HG02884 (cell line): Measurements from ENCODE around the gene ST3GAL5.
"Not testable (repeated sequence)": the region's sequence is repeated elsewhere in the genome, so short reads cannot be mapped to it uniquely, and the experiment has no call there.

ENCODE experiments used
- ATAC-seq: cut with Tn5 transposase; IDR thresholded peaks from one replicate; pipeline ENCODE4 v1.9.1; 2021; ENCODE audit warnings: mild to moderate bottlenecking, moderate library complexity; ENCODE audit not compliant: unreplicated experiment

The ST3GAL5 gene

DNA sequence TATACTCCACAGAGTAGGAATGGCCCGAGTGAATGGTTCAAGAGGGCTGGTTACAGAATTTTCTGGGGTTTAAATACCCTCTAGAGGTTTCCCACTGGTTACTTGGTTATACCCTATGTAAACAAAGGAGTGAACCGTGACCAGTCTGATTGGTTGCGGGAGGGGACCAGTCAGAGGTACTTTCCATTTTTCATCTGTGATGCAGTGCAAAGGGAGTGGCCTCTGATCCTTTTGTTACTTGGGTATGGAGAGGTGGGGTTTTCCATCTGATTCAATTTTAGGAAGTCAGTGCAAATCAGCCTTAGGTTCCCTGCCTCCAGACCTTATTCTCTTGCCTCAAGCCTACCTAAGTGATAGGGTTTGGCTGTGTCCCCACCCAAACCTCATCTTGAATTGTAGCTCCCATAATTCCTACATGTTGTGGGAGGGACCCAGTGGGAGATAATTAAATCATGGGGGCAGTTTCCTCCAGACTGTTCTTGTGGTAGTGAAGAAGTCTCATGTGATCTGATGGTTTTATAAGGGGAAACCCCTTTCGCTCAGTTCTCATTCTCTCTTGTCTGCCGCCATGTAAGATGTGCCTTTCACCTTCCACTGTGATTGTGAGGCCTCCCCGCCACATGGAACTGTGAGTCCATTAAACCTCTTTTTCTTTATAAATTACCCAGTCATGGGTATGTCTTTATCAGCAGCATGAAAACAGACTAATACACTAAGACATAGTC is 5.9 kb upstream of the ST3GAL5 start:
- ATAC-seq = not testable (repeated sequence)

DNA sequence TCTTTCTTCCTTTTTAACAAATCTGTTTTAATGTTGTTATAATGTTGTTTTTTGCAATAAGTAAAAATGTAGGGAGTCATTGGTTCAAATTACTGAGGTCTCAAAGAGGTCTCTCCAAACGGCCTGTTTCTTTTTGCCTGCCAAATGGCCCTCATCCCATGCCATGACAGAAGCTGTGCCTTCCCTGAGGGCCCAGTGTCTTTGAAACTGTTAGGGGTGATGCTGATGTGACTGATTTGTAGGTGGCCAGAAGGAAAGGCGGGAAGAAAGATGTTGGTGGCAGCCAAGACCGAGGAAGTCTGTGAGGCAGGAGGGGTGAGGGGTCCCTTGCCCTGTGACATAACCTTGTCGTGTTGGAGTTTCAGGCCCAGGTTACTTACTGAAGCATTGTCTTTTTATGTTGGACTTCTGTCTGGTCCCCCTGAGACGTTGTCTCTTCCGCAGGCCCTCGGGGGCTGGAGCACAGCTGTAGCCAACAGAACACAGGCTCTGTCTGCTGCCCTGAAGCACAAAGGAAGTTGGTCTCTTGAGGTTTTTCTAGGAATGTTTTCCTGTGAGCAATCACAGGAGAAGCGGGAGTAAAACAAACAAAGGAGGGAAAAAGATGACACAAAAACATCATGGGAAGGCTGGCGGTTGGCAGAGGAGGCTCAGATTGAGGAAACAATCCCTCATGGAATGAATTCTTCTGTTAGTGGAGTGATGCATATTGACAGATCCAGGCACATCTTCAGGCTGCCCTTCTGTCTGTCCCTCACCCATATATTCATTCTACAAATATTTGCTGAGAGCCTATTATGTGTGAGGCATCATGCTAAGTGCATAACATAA is 4.9 kb upstream of the ST3GAL5 start:
- no peak for ATAC-seq

DNA sequence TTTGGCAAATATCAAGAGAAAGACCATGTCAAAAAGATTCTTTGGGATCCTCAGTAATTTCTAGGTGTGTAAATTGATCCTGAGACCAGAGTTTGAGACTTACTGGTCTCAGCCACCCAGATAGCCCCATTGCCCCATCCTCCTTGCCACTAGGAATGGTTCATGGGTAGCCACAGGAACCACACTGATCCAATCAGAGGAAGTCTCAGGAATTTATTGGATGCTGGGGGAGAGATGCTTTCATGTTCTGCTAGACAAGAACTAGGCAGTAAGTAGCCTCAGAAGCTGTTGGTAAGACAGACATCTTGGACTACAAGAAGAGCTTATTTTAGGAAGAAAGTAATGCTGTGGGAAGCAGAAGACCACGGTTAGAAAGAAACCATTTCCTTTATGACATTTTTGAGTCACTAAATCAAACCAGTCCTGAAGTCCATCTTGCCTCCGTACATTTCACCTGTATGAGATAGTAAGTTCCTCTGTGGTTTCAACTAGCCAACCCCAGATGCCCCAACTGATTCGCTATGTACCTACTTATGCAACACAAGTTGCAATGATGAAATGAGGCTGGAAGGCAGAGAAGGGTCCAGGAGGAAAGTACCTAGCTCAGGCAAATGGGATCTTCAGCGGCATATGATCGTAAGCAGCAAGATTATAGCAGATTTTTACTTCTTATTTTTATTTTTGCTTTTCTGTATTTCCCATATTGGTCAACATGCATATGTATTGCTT is 3.6 kb upstream of the ST3GAL5 start:
- ATAC-seq = no peak

DNA sequence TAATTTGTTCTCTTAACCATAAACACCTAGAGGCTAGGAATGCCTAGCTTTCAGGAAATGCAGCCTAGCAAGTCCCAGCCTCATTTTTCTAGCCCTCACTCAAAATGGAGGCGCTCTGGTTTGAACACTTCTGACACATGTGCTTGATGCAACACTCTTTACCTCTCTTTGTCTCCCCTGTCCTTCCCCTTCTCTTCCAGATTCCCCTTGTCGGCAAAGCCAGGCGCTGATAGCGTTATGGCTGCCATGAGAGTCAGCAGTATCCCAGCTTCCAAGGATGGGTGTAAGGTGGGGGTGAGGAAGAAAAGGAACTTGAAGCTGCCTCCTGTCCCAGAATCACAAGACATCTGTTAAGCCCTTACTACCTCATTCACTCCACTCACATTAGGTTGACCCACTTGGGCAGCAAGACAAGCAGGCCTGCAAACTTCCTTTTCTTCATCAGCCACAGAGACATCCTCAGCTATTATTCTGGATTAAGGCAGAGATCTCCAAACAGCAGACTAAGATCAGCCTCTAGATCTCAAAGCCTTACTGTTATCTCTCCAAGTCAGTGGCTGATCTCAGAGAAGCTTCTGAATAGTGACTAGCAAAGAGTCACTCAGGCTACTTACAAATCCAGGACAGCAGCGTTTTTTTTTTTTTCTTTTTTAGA is 1.9 kb upstream of the ST3GAL5 start:
- no peak for ATAC-seq

DNA sequence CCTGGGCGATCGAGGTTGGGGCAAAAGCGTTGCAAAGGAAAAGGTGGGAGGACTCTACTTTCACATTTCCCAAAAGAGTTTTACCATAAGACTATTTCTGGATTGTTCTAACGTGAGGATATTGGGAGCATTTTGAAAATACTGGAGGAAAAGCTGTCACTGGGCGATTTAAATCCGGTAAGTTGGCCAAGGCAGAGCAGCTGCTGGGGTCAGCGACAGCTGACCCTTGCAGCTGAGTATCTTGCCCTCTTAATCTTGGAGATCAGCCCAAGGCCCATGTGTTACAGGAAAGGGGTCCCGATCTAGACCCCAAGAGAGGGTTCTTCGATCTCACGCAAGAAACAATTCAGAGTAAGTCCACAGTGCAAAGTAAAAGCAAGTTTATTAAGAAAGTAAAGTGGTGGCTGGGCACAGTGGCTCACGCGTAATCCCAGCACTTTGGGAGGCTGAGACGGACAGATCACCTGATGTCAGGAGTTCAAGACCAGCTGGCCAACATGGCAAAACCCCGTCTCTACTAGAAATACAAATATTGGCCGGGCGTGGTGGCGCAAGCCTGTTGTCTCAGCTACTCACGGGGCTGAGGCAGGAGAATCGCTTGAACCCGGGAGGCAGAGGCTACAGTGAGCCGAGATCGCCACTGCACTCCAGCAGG is 964 bp upstream of the ST3GAL5 start:
- no peak for ATAC-seq

DNA sequence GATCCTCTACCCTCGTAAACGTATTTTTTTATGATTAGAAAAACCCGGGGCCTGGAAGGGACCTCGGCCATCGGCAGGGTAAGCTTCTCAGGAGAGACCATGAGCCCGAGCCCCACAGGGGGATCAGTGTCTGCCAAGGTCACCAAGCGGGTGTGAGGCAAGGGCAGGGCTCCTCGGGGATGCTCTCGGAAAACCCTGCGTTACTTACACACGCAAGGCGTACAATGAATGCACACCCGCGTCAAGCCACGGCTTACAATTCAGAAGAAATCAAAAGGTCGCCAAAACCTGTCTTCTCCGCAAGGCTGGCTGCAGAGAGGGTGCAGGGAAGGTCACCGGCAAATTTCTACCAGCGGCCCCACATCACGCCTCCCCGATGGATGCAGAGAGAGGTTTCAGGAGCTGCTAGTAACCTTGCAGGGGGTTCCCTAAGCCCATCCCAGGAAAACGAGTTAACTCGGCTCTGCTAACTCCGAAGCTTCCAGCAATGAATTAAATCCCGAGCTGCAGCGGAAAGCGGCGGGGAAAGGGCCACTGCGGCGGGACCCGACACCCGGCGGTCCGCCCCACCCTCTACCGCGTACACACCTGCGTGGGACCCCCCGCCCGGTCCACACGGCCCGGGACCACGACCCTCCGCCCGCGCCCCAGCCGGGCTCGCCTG is 638 bp downstream of the ST3GAL5 start:
- ATAC-seq = no peak

DNA sequence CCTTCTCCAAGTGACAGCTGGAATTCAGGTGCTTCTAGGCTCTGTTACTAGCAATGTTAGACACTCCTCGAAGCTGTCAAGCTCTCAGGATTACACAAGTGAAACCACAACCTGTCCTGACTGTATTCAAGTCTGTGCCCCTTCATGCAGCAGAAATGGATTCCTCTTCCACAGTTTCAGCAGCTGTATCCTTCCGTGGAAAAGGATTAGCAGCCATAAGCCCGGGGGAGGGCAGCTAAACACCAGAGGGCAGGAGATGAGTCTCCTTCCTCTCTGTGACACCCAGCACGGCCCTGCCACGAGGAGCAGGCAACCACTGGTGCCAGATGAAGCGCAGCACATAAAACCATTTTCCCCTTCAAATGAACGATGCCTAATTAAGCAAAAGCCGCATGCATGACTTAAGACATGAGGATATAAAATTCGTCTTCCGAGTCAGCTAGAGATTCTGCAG is 1.2 kb downstream of the ST3GAL5 start:
- no peak for ATAC-seq

DNA sequence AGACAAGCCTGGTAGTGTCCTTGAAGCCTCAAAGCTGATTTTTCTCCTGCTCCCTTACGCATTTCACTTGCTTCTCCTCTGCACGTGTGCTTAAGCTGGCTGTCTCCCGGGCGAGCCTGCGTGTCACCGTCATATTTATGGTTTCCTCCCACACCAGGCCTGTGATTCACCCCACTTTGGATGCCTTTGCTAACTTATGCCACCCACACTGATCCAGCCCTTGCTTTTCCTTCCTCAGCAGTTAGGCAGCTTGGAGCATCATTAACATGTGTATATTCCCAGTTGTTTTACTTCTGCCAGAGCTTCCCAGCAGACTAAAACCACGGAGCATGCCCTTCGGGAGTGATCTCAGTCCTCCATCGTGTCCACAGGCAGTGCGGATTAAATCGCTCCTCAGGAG is 2.2 kb downstream of the ST3GAL5 start:
- ATAC-seq = no peak

DNA sequence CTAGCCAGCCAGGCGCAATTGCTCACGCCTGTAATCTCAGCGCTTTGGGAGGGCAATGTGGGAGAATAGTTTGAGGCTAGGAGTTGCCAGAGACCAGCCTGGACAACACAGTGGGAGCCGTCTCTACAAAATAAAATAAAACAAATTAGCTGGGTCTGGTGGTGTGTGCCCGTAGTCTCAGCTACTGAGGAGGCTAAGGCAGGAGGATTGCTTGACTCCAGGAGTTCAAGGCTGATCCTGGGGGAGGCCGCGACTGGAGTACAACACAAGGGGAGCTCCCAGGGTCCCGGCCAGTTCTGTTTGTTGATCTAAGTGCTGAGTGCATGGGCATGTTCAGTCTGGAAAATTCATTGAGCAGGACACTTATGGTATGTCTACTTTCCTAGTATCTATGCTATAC is 2.6 kb downstream of the ST3GAL5 start:
- ATAC-seq = no peak

DNA sequence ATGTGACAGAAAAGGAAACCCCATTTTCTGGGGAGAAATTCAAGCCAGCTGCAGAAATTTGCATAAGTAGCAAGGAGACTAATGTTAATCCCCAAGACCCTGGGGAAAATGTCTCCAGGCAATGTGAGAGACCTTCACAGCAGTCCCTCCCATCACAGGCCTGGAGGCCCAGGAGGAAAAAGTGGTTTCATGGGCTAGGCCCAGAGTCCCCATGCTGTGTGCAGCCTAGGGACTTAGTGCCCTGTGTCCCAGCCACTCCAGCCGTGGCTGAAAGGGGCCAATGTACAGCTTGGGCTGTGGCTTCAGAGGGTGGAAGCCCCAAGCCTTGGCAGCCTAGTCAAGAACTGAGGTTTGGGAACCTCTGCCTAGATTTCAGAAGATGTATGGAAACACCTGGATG is 7.0 kb downstream of the ST3GAL5 start:
- ATAC-seq = not testable (repeated sequence)

DNA sequence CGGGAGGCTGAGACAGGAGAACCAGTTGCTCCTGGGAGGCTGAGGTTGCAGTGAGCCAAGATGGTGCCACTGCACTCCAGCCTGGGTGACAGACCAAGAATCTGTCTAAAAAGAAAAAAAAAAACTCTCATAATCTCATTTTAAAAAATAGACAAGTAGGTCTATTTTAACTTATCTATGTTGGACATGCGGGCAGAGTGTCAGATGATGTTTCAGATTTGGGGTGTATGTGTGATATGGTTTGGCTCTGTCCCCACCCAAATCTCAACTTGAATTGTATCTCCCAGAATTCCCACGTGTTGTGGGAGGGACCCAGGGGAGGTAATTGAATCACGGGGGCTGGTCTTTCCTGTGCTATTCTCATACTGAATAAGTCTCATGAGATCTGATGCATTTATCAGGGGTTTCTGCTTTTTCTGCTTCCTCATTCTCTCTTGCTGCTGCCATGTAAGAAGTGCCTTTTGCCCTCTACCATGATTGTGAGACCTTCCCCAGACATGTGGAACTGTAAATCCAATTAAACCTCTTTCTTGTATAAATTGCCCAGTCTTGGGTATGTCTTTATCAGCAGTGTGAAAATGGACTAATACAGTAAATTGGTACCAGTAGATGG is 8.0 kb downstream of the ST3GAL5 start:
- ATAC-seq = not testable (repeated sequence)

DNA sequence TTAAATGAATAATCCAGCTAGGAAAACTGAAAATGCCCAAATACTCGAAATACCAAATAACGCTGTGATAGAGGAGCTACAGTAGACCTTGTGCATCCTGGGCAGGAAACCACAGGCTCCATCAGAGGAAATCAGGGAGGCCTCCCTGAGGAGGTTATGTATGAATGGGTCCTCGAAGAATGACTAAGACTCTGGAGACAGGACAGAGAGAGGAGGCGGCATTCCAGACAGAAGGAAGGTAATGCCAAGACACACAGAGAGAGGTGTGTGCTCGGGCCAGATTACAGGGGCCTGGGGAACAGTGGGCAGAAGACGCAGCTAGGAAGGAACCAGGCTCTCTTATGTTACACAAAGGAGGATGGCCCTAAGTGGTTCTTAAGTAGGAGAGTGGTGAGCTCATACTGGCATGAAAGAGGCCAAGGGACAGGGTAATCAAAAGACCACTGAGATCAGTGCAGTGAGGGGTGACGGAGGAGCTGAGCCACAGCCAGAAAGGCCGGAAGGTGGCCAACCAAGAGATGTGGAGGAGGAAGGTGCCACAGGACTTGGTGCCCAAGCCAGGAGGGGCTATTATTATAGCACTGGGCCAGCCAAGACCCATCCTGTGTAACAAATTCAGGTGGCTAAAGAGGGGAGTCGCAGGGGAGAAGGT is 9.9 kb downstream of the ST3GAL5 start:
- ATAC-seq = no peak

DNA sequence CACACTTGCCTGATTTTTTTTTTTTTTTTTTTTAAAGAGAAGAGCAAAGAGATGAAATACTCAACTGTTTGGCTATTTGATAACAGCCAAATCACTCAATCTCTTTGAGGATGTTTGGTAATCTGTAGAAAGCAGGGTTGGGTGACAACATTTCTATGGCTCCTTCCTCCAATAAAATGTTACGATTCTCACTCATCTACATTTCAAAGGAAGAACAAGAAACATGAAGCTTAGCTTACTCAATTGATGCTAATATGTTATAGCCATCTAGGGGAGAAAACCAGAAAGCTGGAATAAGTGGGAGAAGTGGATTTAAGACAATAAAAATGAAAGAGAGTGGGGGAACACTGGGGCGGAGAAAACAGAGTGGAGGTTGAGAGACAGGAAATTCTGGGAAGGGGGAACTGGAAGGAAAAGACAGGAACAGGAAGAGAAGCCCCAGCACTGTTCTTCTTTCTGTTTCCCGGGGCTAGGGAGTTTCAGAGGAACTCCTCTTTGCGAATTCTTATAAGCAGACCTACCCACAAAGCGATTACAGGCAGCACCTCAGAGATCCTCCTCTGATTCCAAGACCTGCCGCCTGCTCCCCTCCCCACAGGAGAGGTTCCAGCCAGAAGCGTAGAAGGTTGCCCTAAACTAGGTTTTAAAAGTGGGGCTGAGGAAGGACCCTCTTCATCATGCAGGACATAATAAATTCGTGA is 13.3 kb downstream of the ST3GAL5 start:
- no peak for ATAC-seq

DNA sequence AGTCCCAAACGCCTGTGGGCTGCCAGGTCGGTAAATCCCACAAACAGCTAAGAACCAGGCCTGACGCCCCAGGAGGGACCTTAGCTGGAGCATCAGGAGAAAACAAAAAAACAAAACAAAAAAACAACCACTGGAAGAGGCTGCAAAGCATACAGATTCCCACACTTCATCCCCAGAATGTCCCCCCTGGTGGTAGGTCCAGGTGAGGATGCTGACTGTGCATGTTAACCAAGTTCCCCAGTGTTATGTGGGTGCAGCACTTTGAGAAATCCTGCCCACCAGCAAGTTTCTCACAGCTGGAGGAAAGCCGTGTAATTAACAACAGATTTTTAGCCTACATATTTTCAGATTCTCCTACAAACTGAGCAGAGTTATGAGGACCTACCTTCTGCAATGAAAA is 15.1 kb downstream of the ST3GAL5 start:
- ATAC-seq = no peak

DNA sequence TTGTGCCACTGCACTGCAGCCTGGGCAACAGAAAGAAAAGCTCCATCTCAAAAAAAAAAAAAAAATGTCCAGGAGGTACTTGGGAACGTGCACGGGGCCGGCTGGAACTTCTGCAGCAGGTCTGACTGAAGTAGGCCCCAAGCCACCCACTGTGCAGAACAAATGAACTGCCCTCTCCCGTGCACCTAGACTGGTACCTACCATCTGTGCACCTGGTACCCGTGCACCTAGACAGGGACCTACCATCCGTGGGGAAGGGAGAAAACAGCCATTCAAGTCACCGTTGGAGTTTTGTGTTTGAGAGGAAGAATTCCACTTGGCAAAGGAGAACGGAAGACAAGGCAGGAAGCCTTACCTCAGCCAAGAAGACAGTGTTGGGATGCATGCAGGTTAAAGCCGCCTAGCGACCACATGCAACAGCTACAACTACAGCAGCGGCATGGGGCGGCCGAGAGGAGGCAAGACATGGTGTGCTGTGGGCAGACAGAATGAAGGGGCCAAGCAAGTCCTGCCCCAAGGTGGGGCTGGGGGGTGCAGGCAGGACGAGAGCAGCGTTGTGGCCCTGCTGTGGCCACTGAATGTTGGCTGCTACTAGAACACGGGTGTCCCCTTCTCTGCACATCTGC is 16.1 kb downstream of the ST3GAL5 start:
- ATAC-seq = no peak

DNA sequence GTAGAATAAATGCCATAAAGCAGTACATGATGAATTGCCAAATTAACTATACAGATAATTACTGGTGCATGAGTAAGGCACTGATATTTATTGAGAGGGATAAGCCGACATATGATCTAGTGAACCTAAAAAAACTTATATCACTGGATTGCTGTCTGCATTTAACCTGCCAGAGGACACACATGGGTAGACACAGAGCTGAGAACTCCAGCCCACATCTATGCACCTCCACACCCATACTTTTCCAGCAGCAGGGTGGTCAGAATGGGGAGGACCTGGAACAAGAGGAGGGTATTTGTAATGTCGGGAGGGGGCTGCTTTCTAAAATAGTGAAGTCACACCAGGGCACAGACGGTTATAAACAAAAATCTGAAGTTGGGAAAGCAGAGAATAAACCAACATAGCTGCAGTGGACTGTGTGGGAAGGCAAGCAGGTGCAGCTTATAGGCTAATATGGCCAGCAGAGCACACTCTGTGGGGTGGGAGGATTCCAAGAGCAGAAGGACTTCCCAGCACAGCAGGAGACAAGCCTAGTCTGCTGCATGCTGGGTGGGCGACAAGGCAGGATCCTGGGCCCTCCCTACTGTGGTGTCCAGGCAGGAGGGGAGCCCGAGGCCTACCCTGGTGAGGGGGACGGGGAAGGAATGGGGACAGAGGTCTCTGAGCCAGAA is 17.2 kb downstream of the ST3GAL5 start:
- no peak for ATAC-seq

DNA sequence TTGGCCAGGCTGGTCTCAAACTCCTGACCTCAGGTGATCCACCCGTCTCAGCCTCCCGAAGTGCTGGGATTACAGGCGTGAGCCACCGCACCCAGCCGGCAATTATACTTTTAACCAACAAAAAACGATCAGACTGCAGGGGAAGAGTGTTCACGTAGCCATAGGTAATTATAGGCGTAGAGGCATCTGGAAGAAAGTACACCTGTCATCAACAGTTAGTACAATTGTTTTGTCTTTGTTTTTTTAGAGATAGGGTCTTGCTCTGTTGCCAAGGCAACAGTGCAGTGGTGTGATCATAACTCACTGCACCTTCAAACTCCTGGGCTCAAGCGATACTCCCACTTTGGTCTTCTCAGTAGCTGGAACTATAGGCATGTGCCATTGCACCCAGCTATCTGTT is 20.0 kb downstream of the ST3GAL5 start:
- ATAC-seq = no peak
